Measurements from ENCODE around the gene ITGBL1. TPM values are rescaled to one million over a fixed set of nuclear protein-coding genes. Genes with fewer than 3 reads are reported as not detected.

The ITGBL1 gene
- total and polyA plus RNA-seq, 7 donors, result 0.44 to 5.7 (median 1.7) TPM

DNA sequence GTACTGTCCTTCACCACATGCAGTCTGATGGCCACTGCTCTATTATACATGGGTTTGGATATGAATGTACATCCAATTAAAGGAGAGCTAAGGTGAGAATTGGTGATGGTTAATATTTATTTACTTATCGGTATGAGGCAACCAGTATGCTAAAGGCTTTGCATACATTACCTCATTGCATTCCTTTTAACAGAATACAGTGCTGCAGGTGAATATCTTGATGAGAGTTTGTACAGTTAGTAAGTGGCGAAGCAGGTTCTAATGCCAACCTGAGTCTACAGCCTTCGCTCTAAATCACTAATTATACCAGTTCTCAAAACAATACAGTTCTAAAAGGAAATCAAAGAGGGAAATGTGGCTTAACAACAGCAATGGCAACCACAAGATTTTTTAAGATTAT is 284.1 kb downstream of the ITGBL1 start:
- intact Hi-C loops (cut with DNase I), result no loop called here
- H3K4me3 ChIP-seq, result no peak overlapping the region
- H3K27ac ChIP-seq, result no peak overlapping the region
- H3K27me3 ChIP-seq (ENCODE audit: insufficient read depth in 3 of 3, low read length in 2 of 3), result no peaks in the 10 kb centered on the region
- no peaks in the 10 kb centered on the region for H3K9me3 ChIP-seq
- TF ChIP-seq, protein P1, sequence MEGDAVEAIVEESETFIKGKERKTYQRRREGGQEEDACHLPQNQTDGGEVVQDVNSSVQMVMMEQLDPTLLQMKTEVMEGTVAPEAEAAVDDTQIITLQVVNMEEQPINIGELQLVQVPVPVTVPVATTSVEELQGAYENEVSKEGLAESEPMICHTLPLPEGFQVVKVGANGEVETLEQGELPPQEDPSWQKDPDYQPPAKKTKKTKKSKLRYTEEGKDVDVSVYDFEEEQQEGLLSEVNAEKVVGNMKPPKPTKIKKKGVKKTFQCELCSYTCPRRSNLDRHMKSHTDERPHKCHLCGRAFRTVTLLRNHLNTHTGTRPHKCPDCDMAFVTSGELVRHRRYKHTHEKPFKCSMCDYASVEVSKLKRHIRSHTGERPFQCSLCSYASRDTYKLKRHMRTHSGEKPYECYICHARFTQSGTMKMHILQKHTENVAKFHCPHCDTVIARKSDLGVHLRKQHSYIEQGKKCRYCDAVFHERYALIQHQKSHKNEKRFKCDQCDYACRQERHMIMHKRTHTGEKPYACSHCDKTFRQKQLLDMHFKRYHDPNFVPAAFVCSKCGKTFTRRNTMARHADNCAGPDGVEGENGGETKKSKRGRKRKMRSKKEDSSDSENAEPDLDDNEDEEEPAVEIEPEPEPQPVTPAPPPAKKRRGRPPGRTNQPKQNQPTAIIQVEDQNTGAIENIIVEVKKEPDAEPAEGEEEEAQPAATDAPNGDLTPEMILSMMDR (IDR thresholded peaks at IDR 0.05), result no peak
- DNase-seq, result no peak
- no peak for ATAC-seq
- WGBS, 3 donors, result 54 to 64% (median 64%) methylated on average over 3 of the region's 3 CpGs
- H3K36me3 ChIP-seq (ENCODE audit: insufficient read depth in 1 of 2, low read depth in 1 of 2), result no peaks in the 10 kb centered on the region
- no peaks in the 10 kb centered on the region for H3K4me1 ChIP-seq

GRCh38 chr13:101738336-101738735 is 285.9 kb downstream of the ITGBL1 start:
- TF ChIP-seq, protein P1 (IDR thresholded peaks at IDR 0.05), result no peak

GRCh38 chr13:101739382-101740178 is 287.1 kb downstream of the ITGBL1 start:
- no peaks in the 10 kb centered on the region for H3K36me3 ChIP-seq (ENCODE audit: insufficient read depth in 1 of 2, low read depth in 1 of 2)
- DNase-seq (no peak), ATAC-seq (no peak)
- TF ChIP-seq, protein P1 (IDR thresholded peaks at IDR 0.05), result no peak
- WGBS, 3 donors, result 85 to 88% (median 85%) methylated on average over 9 of the region's 9 CpGs
- no peaks in the 10 kb centered on the region for H3K27me3 ChIP-seq (ENCODE audit: insufficient read depth in 3 of 3, low read length in 2 of 3)
- H3K4me3 ChIP-seq, result no peak overlapping the region
- no peak overlapping the region for H3K27ac ChIP-seq
- H3K9me3 ChIP-seq, result no peaks in the 10 kb centered on the region
- no peaks in the 10 kb centered on the region for H3K4me1 ChIP-seq
- intact Hi-C loops (cut with DNase I), result no loop called here

More at GRCh38 chr13:101738336-101738735, 285.9 kb downstream of the ITGBL1 start:
- Histone ChIP-seq H3K27ac (no peak overlapping the region), H3K4me3 (no peak overlapping the region), H3K36me3 (ENCODE audit: insufficient read depth in 1 of 2, low read depth in 1 of 2) (no peaks in the 10 kb centered on the region), H3K4me1 (no peaks in the 10 kb centered on the region), H3K9me3 (no peaks in the 10 kb centered on the region), H3K27me3 (ENCODE audit: insufficient read depth in 3 of 3, low read length in 2 of 3) (no peaks in the 10 kb centered on the region)
- WGBS, 3 donors, result 45 to 77% (median 66%) methylated on average over 2 of the region's 2 CpGs
- no peak for ATAC-seq
- intact Hi-C loops (cut with DNase I), result no loop called here
- DNase-seq, result no peak

GRCh38 chr13:101746513-101746912 is 294.0 kb downstream of the ITGBL1 start:
- DNase-seq (no peak), ATAC-seq (no peak)
- H3K27ac ChIP-seq, result no peak overlapping the region
- no peaks in the 10 kb centered on the region for H3K4me1 ChIP-seq
- no peaks in the 10 kb centered on the region for H3K9me3 ChIP-seq
- 86 to 93% (median 88%) methylated on average over 2 of the region's 2 CpGs for WGBS, 3 donors
- TF ChIP-seq, protein P1 (IDR thresholded peaks at IDR 0.05), result no peak
- no peaks in the 10 kb centered on the region for H3K36me3 ChIP-seq (ENCODE audit: insufficient read depth in 1 of 2, low read depth in 1 of 2)
- H3K27me3 ChIP-seq (ENCODE audit: insufficient read depth in 3 of 3, low read length in 2 of 3), result no peaks in the 10 kb centered on the region
- intact Hi-C loops (cut with DNase I), result no loop called here
- no peak overlapping the region for H3K4me3 ChIP-seq
